SK-N-MC (cell line): ENCODE results near the gene SDHD.

Experiments
- EZH2 ChIP-seq: fragments of 200-600 bp; sonication (generic); IDR thresholded peaks from one replicate; pipeline ENCODE4 v1.6.1; 2017; ENCODE audit warnings: antibody characterized with exemption
- POLR2AphosphoS5 ChIP-seq: IDR thresholded peaks from 2 replicates; pipeline ENCODE4 v1.6.1; 2012; ENCODE audit warnings: mild to moderate bottlenecking, low read depth, low read length, borderline replicate concordance

GRCh38 chr11:112143597-112143996 is 56.9 kb downstream of the SDHD start:
- TF ChIP-seq POLR2AphosphoS5 = no peak
- no peak for TF ChIP-seq EZH2
